D341Med (cell line): ENCODE data around the gene EGLN3.
A peak's percentile ranks its signal among the peaks of the same experiment; 100 is the strongest.
"Not testable (repeated sequence)": the region's sequence is repeated elsewhere in the genome, so short reads cannot be mapped to it uniquely, and the experiment has no call there.

Experiments
- DNase-seq: peaks from one replicate; pipeline ENCODE4 v3.0.0; 2012; ENCODE audit warnings: low spot score

The EGLN3 gene

DNA sequence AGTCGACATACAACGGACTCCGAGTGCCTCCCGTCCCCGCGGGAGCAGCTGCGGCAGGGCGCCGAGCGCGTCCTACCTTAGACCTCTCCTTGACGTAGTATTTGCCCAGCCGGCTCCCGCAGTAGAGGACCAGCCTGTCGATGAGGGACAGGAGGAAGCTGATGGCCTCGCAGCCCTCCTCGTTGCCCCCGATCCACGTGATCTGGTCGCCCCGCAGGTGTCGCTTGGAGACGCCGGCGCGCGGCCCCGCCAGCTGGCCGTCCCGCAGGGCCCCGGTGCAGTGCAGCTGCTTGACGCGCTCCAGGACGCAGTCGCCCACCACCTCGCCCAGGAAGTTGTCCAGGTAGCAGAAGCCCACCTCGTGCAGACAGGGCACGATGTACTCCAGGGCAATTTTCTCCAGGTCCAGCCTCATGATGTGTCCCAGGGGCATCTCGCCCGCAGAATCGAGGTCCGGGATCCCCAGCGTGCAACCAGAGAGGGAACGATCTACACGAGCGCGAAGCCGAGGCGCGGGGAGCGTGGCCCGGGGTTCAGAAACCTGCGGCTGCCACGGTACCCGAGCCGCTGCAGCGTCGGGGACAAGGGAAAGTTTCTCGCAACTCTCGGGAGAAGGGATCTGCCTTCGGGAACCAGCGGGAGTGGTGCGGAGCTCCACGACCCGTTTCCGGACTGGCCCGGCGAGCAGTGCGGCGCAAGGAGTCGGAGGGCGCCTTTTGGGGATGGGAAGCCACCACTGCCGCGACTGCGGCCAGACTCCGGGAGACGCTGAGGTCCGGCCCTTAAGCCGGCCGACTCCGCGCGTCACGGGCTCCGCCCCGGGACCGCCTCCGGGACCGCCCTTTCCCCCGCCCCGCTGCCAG is at the start of gene EGLN3:
Gene EGLN3, minus strand, starts transcription at position 755 of the 863 bp plus-strand sequence. Its CDS starts 322 bp downstream, at position 433.
- DNase-seq: peak; percentile 95

DNA sequence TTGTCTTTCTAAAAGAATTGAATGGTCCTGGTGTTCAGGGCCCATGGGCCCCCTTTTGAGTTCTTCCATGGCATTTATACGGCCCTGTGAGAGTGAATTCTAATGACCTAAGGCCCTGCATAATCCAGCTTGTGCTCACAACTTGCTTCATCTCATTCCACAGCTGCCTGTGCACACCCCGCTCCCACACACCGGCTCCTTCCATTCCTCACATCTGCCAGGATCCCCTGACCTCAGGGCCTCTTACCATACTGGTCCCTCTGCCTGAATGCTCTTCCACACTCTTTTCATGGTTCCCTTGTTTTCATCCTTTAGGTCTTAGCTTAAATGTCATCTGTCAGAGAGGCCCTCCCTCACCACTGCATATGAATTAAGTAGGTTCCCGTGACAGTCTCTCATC is 49.5 kb upstream of the EGLN3 start:
- no peak for DNase-seq

DNA sequence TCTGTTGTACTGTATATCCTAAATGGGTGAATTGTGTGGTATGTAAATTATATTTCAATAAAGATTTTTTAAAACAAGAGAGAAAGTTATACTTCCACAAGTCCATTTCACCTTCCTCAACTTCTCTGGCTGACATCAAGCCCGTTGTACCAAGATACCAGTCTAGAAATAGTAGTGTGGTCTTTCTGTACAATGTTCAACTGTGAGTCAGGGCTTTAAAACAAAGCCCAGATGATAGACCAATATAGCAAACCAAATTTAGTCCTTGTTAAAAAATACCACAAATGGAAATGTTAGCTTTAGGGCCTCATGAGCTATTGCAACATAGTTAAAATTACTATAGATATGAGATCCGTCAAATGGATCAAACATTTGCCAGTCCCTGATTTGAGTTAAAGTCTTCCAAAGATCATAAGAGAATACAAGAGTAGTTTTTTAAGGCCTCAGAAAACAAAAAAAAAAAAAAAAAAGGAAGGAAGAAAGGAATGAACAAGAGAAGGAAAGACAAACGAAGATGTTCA is 49.0 kb upstream of the EGLN3 start:
- DNase-seq: no peak

DNA sequence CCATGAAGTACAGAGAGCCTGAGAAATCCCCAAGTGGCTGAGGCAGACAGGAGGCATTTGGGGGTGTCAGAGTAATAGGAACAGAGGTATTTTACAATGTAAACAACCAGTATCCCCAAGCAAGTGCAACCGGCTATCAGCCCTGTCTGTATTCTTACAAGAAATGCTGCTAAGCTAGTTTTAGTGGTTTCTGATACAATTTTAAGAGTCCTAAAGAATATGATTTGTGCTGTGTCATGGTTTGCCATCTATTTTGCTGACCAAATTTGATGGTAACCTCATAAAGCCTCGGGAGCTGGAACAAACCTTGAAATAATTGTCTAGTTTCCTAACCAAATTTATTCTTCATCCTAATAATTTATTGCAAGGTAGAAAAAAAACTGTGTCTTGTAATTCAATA is 46.7 kb upstream of the EGLN3 start:
- no peak for DNase-seq

DNA sequence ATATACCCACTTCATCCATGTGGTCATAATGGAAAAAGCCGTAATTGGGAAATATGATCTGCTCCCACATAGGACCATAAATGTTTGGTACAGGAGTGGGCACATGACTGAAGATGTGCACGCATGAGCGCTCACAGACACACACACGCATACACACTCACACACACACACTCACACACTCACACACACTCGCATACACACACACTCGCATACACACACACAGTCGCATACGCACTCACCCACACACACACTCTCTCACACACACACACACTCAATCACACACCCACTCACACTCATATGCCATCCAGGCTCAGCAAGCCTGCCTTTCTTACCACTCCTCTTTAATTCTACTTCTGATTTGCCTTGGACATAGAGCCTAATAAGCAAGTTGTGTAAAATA is 45.6 kb upstream of the EGLN3 start:
- no peak for DNase-seq

DNA sequence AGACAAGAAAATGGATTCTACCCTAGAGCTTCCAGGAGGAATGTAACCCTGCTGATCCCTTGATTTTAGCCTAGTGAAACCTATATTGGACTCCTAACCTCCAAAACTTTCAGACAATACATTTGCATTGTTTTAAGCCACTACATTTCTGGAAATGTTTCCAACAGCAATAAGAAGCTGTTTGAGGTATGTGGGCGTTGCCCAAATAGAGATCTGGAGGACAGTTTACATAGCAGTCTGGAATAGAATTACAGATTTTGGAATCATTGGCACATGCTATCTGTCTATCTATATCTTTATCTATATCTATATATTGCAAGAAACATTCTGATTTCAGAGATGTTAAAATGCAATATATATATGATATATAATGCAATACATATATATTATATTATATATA is 42.4 kb upstream of the EGLN3 start:
- DNase-seq: no peak

DNA sequence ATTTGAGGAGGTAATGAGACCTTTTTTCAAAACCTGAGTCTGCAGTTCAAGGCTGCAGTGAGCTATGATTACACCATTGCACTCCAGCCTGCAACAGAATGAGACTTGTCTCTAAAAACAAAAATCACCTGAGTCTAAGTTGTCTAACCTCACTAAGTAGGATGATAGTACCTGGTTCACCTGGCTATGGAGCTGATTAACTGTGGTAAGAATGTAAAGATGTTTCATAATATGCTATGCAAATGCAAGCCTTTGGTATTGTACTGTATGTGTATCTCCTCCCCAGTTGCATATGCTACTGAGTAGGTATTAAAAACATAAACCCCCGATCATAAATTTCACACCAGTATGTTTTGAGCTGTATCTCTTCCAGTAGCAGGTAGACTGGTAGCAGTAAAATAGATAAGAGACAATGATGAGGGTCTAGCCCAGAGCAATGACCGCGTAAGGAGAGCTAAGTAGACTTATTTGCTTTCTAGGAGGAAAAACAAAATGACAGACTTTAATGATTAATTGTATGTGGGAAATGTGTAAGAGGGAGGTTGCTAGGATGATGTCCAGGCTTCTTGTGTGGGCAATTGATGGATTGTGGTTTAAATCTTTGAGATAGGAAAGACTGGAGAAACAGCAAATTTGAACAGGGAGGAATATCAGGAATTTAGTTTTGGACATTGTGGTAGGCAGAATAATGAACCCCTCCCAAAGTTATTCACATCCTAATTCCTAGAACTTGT is 41.6 kb upstream of the EGLN3 start:
- no peak for DNase-seq

DNA sequence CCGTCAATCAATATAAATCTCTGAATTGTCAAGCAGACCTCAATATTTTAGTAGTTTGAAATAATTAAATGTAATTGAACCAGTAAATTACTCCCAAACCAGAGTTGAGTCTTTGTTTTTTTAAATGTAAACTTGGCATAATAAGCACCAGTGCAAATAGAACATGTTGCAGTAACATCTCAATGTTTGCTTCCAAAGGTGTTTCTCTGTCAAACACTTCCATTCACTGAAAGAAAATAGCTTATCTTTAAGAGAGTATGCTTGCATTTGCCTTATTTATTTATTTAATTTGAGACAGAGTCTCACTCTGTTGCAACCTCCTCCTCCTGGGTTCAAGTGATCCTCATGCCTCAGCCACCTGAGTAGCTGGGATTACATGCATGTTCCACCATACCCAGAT is 39.9 kb upstream of the EGLN3 start:
- no peak for DNase-seq

DNA sequence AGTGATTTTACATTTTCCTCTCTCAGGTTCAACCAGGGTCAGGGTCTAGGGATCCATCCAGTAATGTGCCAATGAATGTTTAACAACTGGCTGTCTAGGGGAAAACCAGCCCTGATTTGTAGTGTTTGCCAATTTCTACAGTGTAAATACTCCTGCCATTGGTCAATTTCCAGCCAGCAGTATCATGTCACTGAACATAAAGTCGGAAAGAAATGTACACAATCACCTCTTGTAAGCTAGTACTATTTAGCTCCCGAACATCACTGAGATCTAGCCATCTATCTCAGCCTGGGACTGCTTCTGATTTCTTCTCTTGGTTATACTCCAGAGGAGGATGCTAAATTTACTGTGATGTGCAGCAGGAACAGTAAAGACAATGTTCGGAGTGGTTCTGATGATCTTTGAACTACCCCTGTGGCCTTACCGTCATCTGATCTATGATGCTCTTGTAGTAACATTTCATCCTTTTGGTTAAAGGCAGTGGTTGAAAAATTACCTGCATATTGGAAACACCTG is 36.7 kb upstream of the EGLN3 start:
- no peak for DNase-seq

DNA sequence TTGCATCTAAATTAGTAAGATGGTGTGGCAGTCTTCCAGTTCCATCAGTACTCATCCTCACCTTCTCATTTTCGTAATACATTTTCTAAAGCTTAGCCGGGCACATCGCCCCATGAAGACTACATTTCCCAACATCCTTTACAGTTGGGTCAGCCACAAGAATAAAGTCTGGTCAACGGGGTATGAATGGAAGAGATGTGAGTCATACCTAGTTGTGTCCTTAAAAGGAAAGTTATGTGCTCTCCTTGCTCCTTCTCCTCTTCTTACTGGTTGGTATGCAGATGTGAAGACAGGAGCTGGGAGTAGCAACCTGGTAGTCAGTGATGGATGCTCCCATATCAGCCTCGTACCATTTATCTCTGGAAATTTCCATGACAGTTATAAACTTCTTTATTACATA is 35.9 kb upstream of the EGLN3 start:
- DNase-seq: no peak

DNA sequence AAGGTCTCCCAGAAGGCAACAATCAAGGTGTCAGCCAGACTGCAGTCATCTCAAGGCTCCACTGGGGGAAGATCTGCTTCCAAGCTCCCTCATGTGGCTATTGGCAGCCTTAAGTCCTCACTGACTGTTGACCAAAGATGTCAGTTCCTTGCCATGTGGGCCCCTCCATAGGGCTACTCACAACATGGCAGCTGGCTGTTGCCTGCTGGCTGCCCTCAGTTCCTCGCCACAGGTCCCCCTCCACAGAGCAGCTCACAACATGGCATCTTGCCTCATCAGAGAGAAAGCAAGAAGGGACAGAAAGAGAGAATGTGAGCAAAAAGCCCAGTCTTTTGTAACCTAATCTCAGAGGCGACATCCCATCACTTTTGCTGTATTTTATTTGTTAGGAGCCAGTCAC is 34.4 kb upstream of the EGLN3 start:
- no peak for DNase-seq

DNA sequence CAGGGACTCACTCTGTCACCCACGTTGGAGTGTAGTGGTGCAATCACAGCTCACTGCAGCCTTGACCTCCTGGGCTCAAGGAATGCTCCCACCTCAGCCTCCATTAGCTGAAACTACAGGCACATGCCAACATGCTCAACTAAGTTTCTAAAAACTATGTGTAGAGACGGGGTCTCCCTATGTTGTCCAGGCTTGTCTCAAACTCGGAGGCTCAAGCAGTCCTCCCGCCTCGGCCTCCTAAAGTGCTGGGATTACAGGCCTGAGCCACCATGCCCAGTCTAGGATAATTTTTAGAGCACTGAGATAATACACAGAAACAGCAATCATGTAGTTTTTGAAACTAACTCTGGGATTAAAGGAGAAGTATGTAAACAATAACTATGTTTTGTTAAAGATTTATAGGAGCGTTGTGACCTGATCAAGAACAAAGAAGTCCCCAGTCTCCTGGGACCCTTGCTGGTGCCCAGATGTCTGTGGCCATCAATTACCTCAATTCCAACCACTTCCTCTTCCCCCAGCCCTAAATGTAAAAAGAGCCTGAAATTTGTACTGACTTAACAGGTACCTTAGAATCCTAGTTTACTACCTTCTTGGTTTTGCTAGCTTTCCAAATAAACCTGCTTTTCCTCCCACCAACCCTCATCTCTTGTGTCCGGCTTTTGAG is 28.9 kb upstream of the EGLN3 start:
- no peak for DNase-seq

DNA sequence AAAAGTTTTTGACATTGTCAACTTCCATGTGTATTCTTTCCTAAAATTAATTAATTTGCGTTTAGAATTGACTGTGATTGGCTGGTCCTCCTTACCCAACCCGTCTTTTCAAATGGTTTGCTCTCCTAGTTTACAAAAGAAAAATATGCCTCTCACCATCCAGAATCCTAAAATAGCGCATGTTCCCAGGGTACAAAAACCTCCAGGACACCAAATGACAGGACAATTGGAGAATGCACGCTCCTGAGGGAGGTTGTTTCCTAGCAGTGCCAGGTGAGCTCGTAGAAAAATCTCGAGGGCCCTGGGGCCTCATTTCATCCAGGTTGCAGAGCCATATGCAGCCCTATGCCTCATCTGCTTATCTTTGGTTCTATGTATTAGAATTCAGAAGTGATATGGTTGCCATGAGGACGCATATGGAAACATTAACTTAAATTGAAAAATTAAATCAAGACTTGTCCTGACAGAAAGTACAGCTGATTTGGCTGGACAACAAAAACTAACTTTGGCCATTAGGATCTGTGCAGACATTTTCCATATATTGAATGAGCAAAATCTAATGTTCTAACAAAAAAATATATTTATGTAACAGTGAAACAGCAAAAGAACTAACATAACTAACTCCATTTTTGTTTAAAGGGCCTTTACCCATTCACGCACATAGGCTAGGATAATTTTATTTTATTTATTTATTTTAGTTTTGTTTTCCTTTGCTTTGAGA is 28.2 kb upstream of the EGLN3 start:
- DNase-seq: no peak

DNA sequence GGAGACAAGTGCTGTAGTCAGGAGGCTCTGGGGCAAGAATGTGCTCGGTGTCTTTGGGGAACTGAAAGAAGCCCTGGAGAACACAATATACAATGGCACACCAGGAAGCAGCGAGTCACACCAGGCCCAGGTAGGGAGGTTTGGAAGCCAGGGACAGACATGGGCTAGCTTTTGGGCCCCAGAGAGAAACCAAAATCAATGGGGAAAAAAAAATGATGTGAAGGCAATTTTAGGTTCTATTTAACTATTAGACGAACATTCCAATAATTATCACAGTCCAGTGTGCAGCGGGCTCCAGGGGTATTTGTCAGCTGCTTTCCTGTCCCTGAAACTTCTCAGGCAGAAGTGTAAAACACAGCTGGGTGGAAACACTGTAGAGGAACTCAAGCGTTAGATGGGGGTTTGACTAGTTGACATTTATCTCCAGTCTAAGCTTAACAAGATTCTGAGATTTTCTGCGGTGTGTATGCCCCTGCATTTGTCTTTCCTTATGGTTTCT is 21.8 kb upstream of the EGLN3 start:
- DNase-seq: no peak

DNA sequence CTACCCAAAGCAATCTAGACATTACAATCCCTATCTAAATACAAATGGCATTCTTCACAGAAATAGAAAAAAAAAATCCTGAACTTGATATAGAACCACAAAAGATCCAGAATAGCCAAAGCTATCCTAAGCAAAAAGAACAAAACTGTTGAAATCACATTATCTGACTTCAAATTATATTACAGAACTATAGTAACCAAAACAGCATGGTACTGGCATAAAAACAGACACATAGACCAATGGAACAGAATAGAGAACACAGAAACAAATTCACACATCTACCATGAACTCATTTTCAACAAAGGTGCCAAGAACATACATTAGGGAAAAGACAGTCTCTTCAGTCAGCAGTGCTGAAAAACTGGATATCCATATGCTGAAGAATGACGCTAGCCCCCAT is 19.0 kb upstream of the EGLN3 start:
- not testable (repeated sequence) for DNase-seq

DNA sequence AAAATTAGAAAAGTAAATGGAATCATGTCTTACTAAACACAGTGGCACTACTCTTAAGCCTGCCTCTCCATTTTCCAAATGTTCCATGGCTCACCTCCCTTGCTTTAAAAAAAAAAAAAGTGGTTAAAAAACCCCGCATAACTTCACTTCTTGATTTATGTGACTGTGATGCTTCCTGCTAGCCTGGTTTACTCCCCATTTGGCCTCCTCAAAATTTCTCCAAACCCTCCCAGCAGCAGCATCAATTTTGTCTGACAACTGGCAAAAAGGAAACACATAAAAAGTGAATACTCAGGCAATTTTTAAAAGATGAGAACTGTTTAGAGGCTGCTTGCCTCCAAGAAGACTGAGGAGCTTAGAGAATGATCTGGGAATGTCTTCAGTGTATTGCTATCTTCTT is 17.8 kb upstream of the EGLN3 start:
- no peak for DNase-seq

DNA sequence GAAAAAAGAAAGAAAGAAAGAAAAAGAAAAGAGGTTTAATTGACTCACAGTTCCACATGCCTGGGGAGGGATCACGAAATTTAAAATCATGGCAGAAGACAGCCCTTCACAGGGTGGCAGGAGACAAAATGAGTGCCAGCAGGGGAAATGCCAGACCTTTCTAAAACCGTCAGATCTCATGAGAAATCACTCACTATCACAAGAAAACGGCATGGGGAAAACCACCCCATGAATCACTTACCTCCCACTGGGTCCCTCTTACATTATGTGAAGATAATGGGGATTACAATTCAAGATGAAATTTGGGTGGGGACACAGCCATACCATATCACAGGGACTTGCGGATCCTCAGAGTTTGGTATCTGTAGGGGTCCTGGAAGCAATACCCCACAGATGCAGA is 16.3 kb upstream of the EGLN3 start:
- no peak for DNase-seq

DNA sequence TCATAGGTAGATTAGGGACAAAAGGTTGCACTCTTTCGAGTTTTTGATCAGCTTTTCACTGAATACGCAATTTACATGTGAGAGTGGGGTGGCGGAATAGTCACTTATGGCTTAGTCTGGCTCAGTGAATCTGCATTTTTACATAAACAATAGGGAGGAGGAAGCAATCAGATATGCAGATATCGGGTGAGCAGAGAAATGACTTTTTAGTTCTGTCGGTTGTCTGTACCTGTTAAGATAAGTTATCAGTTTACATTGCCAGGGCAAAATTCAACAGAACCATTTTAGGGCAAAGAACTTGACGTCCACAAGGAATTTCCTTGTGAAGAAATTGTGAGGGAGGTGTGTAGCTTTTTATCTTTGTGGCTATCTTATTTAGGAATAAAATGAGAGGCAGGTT is 15.4 kb upstream of the EGLN3 start:
- no peak for DNase-seq

DNA sequence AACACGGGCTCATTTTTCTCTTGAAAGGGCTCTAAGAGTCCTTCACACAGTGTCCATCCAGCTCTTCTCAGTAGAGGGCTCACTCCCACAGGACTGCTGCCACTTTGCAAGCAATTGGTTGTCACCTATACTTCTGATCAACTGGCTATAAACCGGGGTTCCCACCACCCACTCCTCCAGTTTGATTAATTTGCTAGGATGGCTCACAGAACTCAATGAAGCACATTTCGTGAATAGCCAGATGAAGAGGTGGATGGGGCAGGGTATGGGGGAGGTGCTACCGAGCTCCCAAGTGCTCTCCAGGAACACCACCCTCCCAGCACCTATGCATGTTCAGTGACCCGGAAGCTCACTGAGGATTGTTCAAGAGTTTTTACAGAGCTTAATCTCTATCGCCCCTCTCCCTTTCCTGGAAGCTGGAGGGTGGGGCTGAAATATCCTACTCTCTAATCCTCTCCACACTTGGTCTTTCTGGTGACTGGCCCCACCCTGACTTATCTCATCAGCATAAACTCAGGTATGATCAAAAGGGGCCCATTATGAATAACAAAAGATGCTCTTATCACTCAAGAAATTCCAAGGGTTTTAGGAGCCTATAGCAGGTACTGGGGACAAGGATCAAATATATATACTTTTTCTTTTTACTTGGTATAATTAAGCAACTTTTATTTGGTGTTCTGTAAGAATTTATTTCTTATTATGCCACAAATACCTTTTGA is 13.9 kb upstream of the EGLN3 start:
- DNase-seq: no peak

DNA sequence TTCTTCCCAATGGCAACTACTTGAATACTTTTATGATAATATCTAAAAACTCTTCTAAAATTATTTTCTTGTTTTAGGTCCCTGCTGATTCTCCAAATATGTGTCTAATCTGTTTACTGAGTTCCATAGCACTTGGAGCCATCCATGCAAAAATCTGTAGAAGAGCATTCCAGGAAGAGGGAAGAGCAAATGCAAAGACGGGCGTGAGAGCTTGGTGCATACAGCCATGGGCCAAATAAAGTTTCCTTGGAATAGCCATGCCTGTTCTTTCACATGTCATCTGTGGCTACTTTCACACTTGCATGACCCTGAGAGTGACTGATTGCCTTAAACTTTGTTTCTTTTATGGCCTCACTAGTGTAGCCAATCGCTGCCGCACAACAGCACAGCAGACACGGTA is 13.0 kb upstream of the EGLN3 start:
- DNase-seq: no peak

DNA sequence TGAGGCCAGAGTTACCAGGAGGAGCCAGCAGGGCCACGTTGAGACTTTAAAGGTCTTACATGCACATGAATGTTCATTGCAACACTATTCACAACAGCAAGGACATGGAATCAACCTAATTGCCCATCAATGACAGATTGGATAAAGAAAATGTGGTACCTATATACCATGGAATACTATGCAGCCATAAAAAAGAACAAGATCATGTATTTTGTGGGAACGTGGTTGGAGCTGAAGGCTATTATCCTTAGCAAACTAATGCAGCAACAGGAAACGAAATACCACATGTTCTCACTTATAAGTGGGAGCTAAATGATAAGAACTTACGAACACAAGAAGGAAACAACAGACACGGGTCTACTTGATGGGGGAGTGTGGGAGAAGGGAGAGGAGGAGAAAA is 11.6 kb upstream of the EGLN3 start:
- not testable (repeated sequence) for DNase-seq
